Common myeloid progenitor, CD34-positive (primary cell): ENCODE results near the gene KRTAP4-7.
"Not testable (repeated sequence)": the region's sequence is repeated elsewhere in the genome, so short reads cannot be mapped to it uniquely, and the experiment has no call there.

ENCODE experiments used
- CTCF ChIA-PET: fragments of 350-600 bp; sonication (Branson Sonifier 250); formaldehyde crosslinking; loops from one replicate; lab custom pipeline; 2021; ENCODE audit warnings: antibody characterized with exemption; lab: Charles Lee
- POLR2A ChIA-PET: fragments of 350-600 bp; sonication (Branson Sonifier 250); formaldehyde crosslinking; loops from one replicate; lab custom pipeline; 2021; ENCODE audit warnings: antibody characterized with exemption; lab: Charles Lee
- DNase-seq, 3 donors: peaks; one replicate each; pipeline versions ENCODE4 v3.0.0 to v3.0.0-alpha.2; 2013
- H3K27ac ChIP-seq, 2 experiments: 1 replicate in 1 of 2; 2 replicates in 1 of 2; pipeline ENCODE4 v1.7.0; 2013; ENCODE audit warnings: inconsistent platforms in 2 of 2, low read length in 2 of 2, mild to moderate bottlenecking in 2 of 2, low read depth in 1 of 2, moderate library complexity in 1 of 2; ENCODE audit not compliant: severe bottlenecking in 2 of 2, insufficient read depth in 1 of 2, poor library complexity in 1 of 2
- H3K27me3 ChIP-seq, 5 experiments: replicated peaks in 2 of 5; 1 replicate in 3 of 5; 2 replicates in 2 of 5; pipeline versions ENCODE4 v1.6.1 to v1.7.0; 2013; ENCODE audit warnings: low read length in 4 of 5, mild to moderate bottlenecking in 2 of 5, moderate library complexity in 2 of 5, inconsistent platforms in 1 of 5; ENCODE audit not compliant: insufficient read depth in 5 of 5, control insufficient read depth in 4 of 5
- H3K36me3 ChIP-seq, 4 experiments: 1 replicate in 2 of 4; 2 replicates in 2 of 4; pipeline versions ENCODE4 v1.6.1 to v1.7.0; 2013; ENCODE audit warnings: low read length in 3 of 4, control low read depth in 1 of 4, mild to moderate bottlenecking in 1 of 4; ENCODE audit not compliant: control insufficient read depth in 4 of 4, insufficient read depth in 4 of 4
- H3K4me1 ChIP-seq, 4 experiments: 1 replicate in 3 of 4; 2 replicates in 1 of 4; pipeline versions ENCODE4 v1.6.1 to v1.7.1; 2013; ENCODE audit warnings: low read length in 3 of 4, mild to moderate bottlenecking in 3 of 4, control low read depth in 1 of 4, inconsistent platforms in 1 of 4, moderate library complexity in 1 of 4; ENCODE audit not compliant: control insufficient read depth in 4 of 4, insufficient read depth in 4 of 4; ENCODE audit errors: control extremely low read depth in 1 of 4
- H3K4me3 ChIP-seq, 7 experiments: 1 replicate in 4 of 7; 2 replicates in 3 of 7; pipeline versions ENCODE4 v1.5.1 to v1.7.0; 2013; ENCODE audit warnings: mild to moderate bottlenecking in 7 of 7, low read length in 6 of 7, moderate library complexity in 6 of 7, inconsistent platforms in 2 of 7, low read depth in 2 of 7, control low read depth in 1 of 7; ENCODE audit not compliant: insufficient read depth in 4 of 7, control insufficient read depth in 1 of 7; ENCODE audit errors: extremely low read depth in 1 of 7
- H3K9me3 ChIP-seq, 5 experiments: 1 replicate in 4 of 5; 2 replicates in 1 of 5; pipeline versions ENCODE4 v1.6.1 to v1.7.1; 2013; ENCODE audit warnings: low read length in 4 of 5, mild to moderate bottlenecking in 2 of 5, inconsistent platforms in 1 of 5, low read depth in 1 of 5, moderate library complexity in 1 of 5; ENCODE audit not compliant: control insufficient read depth in 4 of 5, insufficient read depth in 2 of 5; ENCODE audit errors: control extremely low read depth in 1 of 5
- WGBS: methylation state at CpG from one replicate; pipeline ENCODE4 v1.1.5; 2013; ENCODE audit not compliant: insufficient coverage; 5-methylcytosine and 5-hydroxymethylcytosine counted together

Gene KRTAP4-7

GRCh38 chr17:41065016-41065689 is 18.8 kb upstream of the KRTAP4-7 start:
- H3K9me3 ChIP-seq, H3K36me3 ChIP-seq, DNase-seq, H3K27ac ChIP-seq, H3K4me3 ChIP-seq, POLR2A ChIA-PET, H3K4me1 ChIP-seq, CTCF ChIA-PET: not testable (repeated sequence)
- 100% methylated on average over 2 of the region's 16 CpGs for WGBS
- H3K27me3 ChIP-seq = peaks cover 4 to 20% (median 12%) of the 10 kb centered on the region in 5 experiments

- Histone ChIP-seq H3K4me3 (no peak within 1 kb of the TSS), H3K27me3 (peaks cover 0 to 13% (median 9%) of the 10 kb centered on the region in 5 experiments), H3K36me3 (no peaks in the 10 kb centered on the region), H3K9me3 (no peaks in the 10 kb centered on the region), H3K27ac (no peak within 1 kb of the TSS), H3K4me1 (no peaks in the 10 kb centered on the region)
- POLR2A ChIA-PET = no interaction called here
- WGBS = 100% methylated on average over 3 of the region's 6 CpGs
- DNase-seq = peak in 1 of 3 donors; percentile 10
- CTCF ChIA-PET = no interaction called here
Observed at GRCh38 chr17:41065829-41066624, 17.9 kb upstream of the KRTAP4-7 start, which contains the start of gene KRTAP2-4. Gene KRTAP2-4, minus strand, starts transcription at chr17:41065879. Its CDS starts 34 bp downstream, at chr17:41065845.

- no peak overlapping the region for H3K27ac ChIP-seq
- CTCF ChIA-PET = no interaction called here
- H3K36me3 ChIP-seq = no peaks in the 10 kb centered on the region
- DNase-seq = no peak
- peaks cover 0 to 7% (median 2%) of the 10 kb centered on the region in 5 experiments for H3K27me3 ChIP-seq
- POLR2A ChIA-PET = no interaction called here
- no peak overlapping the region for H3K4me3 ChIP-seq
- no peaks in the 10 kb centered on the region for H3K9me3 ChIP-seq
- no peaks in the 10 kb centered on the region for H3K4me1 ChIP-seq
Observed at GRCh38 chr17:41067281-41067680, 16.7 kb upstream of the KRTAP4-7 start.

GRCh38 chr17:41069031-41069430 is 14.9 kb upstream of the KRTAP4-7 start:
- Histone ChIP-seq H3K4me1 (no peaks in the 10 kb centered on the region), H3K27ac (no peak overlapping the region), H3K36me3 (no peaks in the 10 kb centered on the region), H3K4me3 (no peak overlapping the region), H3K9me3 (no peaks in the 10 kb centered on the region), H3K27me3 (no peaks in the 10 kb centered on the region)
- DNase-seq = no peak
- WGBS = 58% methylated on average over 2 of the region's 3 CpGs
- CTCF ChIA-PET = interaction anchor here (1.4 kb wide), 1 partner anchor 10 kb away, joined by 3 read pairs; no protein-coding TSS in a partner anchor
- POLR2A ChIA-PET = no interaction called here

- Histone ChIP-seq H3K4me1 (no peaks in the 10 kb centered on the region), H3K36me3 (no peaks in the 10 kb centered on the region), H3K27ac (no peak overlapping the region), H3K27me3 (no peaks in the 10 kb centered on the region), H3K9me3 (no peaks in the 10 kb centered on the region), H3K4me3 (no peak overlapping the region)
- CTCF ChIA-PET = no interaction called here
- POLR2A ChIA-PET = interaction anchor here (0.6 kb wide), 1 partner anchor 157 kb away, joined by 7 read pairs; no protein-coding TSS in a partner anchor
- WGBS = 91% methylated on average over 5 of the region's 5 CpGs
- DNase-seq = no peak
Observed at GRCh38 chr17:41071606-41072360, 12.2 kb upstream of the KRTAP4-7 start.

GRCh38 chr17:41073676-41074075 is 10.3 kb upstream of the KRTAP4-7 start:
- ChIA-PET POLR2A (no interaction called here), CTCF (no interaction called here)
- DNase-seq = no peak
- no peak overlapping the region for H3K4me3 ChIP-seq
- H3K4me1 ChIP-seq = no peaks in the 10 kb centered on the region
- H3K27me3 ChIP-seq = no peaks in the 10 kb centered on the region
- no peaks in the 10 kb centered on the region for H3K9me3 ChIP-seq
- 100% methylated on average over 1 of the region's 2 CpGs for WGBS
- no peak overlapping the region for H3K27ac ChIP-seq
- no peaks in the 10 kb centered on the region for H3K36me3 ChIP-seq
